ENCODE measurements around the gene EBPL.

Gene EBPL

GRCh38 chr13:49649244-49649962 is 41.9 kb downstream of the EBPL start:
- TF ChIP-seq CTCF (conservative IDR thresholded peaks at IDR 0.05; ENCODE audit: control insufficient read depth, insufficient read depth, low read depth, low read length) = peak; percentile 57
- peak; percentile 58 for DNase-seq (ENCODE audit: low read depth)
- H3K4me3 ChIP-seq (ENCODE audit: control insufficient read depth, low read depth, low read length) = no peak overlapping the region

- TF ChIP-seq CTCF (conservative IDR thresholded peaks at IDR 0.05; ENCODE audit: control insufficient read depth, insufficient read depth, low read depth, low read length) = no peak
- no peak overlapping the region for H3K4me3 ChIP-seq (ENCODE audit: control insufficient read depth, low read depth, low read length)
- DNase-seq (ENCODE audit: low read depth) = no peak
Measured at GRCh38 chr13:49646688-49647087, 44.6 kb downstream of the EBPL start.

GRCh38 chr13:49645451-49645850 is 45.8 kb downstream of the EBPL start:
- no peak for TF ChIP-seq CTCF (conservative IDR thresholded peaks at IDR 0.05; ENCODE audit: control insufficient read depth, insufficient read depth, low read depth, low read length)
- DNase-seq (ENCODE audit: low read depth) = no peak

GRCh38 chr13:49643035-49643646 is 48.1 kb downstream of the EBPL start:
- no peak for TF ChIP-seq CTCF (conservative IDR thresholded peaks at IDR 0.05; ENCODE audit: control insufficient read depth, insufficient read depth, low read depth, low read length)
- no peak overlapping the region for H3K4me3 ChIP-seq (ENCODE audit: control insufficient read depth, low read depth, low read length)
- no peak for DNase-seq (ENCODE audit: low read depth)

More at GRCh38 chr13:49645451-49645850, 45.8 kb downstream of the EBPL start:
- H3K4me3 ChIP-seq (ENCODE audit: control insufficient read depth, low read depth, low read length) = no peak overlapping the region

GRCh38 chr13:49641801-49642291 is 49.4 kb downstream of the EBPL start:
- peak; percentile 94 for DNase-seq (ENCODE audit: low read depth)
- H3K4me3 ChIP-seq (ENCODE audit: control insufficient read depth, low read depth, low read length) = no peak overlapping the region
- no peak for TF ChIP-seq CTCF (conservative IDR thresholded peaks at IDR 0.05; ENCODE audit: control insufficient read depth, insufficient read depth, low read depth, low read length)

- no peak overlapping the region for H3K4me3 ChIP-seq (ENCODE audit: control insufficient read depth, low read depth, low read length)
- no peak for TF ChIP-seq CTCF (conservative IDR thresholded peaks at IDR 0.05; ENCODE audit: control insufficient read depth, insufficient read depth, low read depth, low read length)
- no peak for DNase-seq (ENCODE audit: low read depth)
Measured at GRCh38 chr13:49638744-49639072, 52.6 kb downstream of the EBPL start.

Data from fibroblast of mammary gland (primary cell).